HG03378 (cell line): ENCODE data around the gene HOXA6.

Experiments used
- ATAC-seq: cut with Tn5 transposase; IDR thresholded peaks from one replicate; pipeline ENCODE4 v1.9.1; 2021; ENCODE audit warnings: mild to moderate bottlenecking, moderate library complexity; ENCODE audit not compliant: unreplicated experiment

The HOXA6 gene

DNA sequence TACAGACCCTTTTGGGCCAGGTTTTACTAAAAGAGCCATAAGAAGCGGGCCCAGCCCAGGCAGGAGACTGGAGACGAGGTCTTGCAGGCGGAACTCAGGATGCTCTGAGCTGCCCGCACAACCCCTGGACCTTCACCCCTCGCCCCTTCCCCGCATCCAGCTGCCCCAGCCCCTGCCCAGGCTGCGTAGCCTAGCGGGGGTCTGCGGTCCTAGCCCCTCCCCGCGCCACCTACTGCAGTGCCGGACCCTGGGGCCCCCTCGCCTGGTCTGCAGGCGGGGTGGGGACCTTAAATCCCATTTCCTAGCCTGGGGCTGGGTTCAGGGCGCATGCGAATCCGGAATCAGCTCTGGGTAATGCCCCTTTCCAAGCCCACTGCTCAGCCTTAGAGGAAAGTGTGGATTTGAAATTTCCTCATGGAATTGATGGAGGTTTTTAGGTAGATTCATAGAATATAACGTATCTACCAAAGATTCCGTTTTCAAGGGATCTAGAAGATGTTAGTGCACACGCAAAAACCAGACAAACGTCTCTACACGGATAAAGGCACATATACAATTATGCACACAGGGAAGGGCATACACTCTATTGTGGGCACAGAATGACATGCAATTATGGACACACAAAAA is 5.4 kb upstream of the HOXA6 start:
- ATAC-seq: no peak

- ATAC-seq: no peak
Measured at GRCh38 chr7:27151931-27152815, 4.6 kb upstream of the HOXA6 start, which contains the start of gene HOXA3. Gene HOXA3, minus strand, starts transcription at chr7:27152583. Its CDS starts 41,943 bp downstream, at chr7:27110640.

GRCh38 chr7:27151341-27151930 is 3.9 kb upstream of the HOXA6 start:
- no peak for ATAC-seq

GRCh38 chr7:27150568-27151340 is 3.2 kb upstream of the HOXA6 start:
- ATAC-seq: peak; percentile 59

DNA sequence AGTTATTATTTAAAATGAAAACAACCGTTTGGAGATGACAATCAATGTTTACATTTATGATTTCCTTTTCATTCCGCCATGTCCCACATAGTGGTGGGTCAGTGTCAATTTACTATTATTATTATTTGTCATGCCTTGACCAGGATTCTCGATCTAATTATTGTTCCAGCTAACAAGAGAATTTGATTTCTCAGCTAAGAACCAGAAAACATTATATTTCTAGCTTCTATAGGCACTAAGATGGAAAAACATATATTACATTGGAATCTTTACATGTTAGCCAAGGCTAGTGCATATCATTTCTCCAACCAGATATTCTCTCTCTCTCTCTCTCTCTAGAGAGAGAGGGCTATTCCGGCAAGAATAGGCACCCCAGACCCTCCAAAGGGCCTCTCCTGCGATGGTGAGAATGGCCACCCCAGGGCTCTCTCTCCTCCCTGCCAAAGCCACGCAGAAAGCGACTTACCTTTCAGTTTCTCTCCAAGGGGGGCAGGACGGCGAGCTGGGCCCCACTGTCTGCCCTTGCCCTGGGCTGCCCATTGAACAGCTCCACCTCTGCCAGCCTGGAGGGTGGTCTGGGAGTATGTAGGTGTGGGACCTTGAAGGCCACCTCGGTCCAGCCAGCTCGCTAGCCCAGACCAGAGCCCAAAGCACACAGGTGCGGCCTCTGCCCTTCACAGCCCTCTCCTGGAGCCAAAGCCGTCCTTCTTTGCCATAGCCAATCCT is 2.4 kb upstream of the HOXA6 start:
- ATAC-seq: no peak

GRCh38 chr7:27148756-27149641 is 1.4 kb upstream of the HOXA6 start:
- no peak for ATAC-seq

DNA sequence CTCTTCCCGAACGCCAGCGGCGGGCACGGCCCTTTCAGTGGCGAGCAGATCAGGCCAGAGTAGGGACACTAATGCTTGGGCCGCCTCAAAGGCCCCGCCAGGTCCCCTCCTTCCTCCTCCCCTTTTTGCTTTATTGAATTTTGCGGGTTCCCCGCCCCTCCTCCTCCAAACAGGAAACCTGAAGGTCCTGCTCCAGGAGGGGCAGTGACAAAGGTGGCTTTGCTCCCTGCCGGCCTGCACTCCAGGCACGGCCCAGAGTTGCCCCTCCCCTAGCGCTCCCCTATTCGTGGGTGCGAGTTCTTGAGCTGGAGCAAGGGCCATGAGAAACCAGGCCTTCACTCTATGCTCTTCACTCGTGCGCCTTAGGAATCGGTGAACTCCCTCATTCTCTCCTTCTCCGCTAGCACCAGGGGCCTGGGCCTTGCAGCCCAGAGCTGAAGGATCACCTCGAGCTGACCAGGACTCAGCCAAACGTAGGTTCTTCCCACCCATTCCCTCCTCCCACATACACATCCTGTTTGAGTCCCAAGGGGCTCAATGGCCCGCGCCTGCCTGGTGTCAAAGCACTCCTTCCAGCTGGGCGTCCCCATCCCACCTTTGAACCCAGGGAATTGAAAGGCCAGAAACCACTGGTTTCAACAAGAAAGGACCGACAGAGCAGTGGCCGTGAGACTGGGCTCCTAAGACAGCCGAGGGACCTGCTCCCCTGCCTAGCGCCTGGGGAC is 619 bp upstream of the HOXA6 start:
- no peak for ATAC-seq

DNA sequence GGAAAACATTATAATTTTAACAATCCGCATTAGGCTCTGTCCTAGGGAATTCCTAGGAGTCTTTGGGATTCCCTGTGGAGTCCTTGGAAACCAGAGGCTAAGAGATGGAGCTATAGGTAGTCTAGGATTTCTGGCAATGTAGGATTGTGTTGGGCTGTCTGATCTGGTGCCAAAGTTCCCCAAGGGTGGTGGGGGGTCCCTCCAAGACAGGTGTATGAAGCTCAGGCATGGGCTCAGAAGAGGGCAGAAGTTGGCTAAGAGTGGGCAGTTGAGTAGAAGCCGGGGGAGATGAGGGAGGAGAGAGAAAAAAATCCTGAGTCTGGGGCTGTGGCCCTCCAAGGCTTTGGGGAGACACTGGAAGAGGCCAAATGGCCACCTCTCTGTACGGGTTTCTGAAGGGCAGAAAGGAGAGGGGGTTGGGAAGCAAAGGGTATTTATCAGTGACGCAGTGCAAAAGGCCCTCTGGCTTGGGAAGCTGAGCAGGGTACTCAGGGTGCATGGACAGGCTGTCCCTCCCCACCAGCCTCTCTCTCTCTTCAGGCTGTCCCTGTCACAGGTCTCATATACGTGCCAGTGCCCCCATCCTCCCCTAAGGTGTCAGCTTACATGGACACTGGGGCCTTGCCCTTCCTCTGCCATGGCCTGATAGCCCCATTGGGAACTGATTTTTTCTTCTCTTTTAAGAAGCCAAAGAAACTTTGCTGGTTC is 929 bp downstream of the HOXA6 start:
- no peak for ATAC-seq

DNA sequence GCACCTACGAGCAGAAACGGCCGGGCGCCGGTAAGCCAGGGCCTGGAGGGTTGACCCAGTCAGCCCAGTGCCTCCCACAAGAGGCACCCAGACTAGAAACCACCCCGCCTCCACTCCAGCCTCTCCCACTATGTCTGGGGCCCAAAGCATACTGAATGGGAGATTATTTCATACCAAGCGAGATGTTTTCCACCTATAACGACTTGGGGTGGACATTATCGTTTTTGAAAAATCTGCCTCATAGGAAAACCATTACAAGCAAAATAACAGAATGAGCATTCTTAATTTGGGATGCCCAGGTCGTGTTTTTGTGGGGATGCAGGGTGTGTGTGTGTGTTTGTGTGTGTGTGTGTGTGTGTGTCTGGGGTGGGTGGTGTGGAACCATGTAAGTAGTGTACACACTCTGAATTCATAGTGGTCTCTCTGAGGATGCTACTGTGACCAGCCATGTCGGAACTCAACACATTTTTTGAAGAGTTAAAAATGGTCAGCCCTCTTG is 1.6 kb downstream of the HOXA6 start:
- ATAC-seq: no peak

- no peak for ATAC-seq
Measured at GRCh38 chr7:27145165-27145913, 2.2 kb downstream of the HOXA6 start.

DNA sequence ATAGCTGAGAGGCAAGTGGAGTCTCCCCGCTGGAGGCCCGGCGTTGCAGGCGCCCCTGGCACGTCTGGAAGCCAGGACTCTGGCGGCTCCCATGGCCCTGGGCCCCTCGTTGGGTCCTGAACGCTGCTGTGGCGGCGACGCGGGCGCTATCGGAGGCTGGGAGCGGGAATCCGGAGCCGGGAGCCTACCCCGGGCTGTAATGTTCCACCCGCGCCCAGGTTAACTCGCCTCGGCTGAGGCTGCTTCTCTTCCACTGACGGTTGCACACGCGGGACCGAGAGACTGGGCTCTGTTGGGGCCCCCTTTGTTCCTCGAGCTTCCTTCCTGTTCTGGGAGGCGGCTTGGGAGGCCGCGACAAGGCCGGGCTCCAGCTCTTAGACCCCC is 2.8 kb downstream of the HOXA6 start:
- no peak for ATAC-seq

DNA sequence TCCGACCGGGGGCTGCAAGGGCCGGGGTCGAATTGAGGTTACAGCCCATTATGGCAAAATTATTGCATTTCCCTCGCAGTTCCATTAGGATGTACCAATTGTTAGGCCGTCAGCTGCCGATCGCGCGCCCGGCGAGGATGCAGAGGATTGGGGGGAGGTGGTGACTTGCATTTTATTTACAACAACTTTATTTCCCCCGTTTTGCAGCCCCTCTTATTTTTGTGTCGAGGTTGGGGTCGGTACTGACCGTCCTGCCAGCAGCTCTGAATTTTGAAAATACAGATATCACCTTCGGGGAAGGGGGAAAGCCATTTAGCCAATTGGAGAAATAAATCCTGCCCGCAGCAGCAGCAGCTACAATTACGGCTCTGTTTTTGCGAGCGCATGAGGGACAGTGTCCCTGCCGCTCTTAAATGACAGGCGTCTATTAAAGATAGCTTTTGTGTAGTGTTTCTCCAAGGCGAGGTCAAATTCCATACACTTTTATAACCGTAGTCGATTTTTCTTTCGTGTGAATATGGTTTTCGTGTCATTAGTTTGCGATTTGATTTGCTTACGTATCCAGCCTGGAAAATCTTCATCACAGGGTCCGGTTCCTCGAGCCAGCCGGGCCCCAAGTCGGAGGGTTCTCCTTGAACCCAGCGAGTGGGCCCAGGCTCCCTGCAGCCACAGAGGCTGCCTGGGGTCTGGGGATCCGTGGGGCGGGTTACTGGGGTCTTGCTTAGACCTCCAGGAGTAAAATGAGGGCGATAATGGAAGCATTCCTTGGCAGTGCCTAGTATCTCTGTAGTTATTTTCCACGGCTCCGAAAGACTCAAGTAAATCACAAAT is 3.4 kb downstream of the HOXA6 start:
- ATAC-seq: no peak

- ATAC-seq: no peak
Measured at GRCh38 chr7:27143023-27143949, 4.3 kb downstream of the HOXA6 start, which contains the start of gene HOXA5. Gene HOXA5, minus strand, starts transcription at chr7:27143681. Its CDS starts 74 bp downstream, at chr7:27143607.

DNA sequence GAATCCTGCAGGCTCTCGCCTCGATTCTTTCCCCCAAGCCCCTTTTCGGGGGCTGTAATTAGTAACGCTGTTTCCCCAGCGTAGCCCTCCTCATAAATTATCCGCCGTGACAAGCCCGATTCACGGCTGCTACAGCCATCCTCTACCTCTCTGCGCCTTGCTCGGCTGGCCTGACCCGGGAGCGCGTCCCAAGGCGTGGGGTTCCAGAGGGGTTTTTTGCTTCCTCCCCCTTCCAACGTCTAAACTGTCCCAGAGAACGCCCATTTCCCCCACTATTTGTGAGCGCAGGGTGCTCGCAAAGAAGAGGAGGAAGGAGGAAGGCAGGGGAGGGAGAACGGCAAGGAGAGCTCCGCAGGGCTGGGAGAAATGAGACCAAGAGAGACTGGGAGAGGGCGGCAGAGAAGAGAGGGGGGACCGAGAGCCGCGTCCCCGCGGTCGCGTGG is 5.0 kb downstream of the HOXA6 start:
- no peak for ATAC-seq

DNA sequence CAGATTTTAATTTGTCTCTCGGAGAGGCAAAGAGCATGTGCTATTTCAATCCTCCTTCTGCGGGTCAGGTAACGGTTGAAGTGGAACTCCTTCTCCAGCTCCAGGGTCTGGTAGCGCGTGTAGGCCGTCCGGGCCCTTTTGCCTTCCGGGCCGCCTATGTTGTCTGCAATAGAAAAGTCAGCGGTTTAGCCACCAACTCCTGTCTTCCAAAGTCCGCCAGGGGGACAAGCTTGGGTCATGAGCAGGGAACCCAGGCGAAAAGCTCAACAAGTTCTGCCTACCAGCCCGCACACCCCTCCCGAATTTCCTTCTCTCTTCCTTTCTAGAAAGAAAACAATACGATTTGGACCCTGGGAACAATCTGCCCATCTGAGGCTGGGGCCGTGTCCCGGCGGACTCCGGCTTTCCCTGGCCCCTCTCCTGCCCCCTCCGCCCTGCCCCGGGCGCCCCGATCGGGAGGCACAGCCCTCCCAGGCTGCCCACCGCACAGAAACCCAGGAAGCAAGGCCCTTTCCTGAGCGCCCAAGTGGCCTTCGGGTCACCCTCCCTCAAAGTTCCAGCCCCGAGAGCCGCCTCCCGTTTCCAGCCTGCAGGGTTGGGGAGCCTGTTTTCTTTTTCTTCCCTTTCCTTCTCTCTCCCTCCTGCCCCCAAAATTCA is 5.5 kb downstream of the HOXA6 start:
- no peak for ATAC-seq
